GM21381 (cell line): Measurements from ENCODE around the gene FFAR2.

Source experiments
- ATAC-seq: cut with Tn5 transposase; IDR thresholded peaks from one replicate; pipeline ENCODE4 v1.9.1; 2021; ENCODE audit warnings: mild to moderate bottlenecking, moderate library complexity; ENCODE audit not compliant: unreplicated experiment

The FFAR2 gene

DNA sequence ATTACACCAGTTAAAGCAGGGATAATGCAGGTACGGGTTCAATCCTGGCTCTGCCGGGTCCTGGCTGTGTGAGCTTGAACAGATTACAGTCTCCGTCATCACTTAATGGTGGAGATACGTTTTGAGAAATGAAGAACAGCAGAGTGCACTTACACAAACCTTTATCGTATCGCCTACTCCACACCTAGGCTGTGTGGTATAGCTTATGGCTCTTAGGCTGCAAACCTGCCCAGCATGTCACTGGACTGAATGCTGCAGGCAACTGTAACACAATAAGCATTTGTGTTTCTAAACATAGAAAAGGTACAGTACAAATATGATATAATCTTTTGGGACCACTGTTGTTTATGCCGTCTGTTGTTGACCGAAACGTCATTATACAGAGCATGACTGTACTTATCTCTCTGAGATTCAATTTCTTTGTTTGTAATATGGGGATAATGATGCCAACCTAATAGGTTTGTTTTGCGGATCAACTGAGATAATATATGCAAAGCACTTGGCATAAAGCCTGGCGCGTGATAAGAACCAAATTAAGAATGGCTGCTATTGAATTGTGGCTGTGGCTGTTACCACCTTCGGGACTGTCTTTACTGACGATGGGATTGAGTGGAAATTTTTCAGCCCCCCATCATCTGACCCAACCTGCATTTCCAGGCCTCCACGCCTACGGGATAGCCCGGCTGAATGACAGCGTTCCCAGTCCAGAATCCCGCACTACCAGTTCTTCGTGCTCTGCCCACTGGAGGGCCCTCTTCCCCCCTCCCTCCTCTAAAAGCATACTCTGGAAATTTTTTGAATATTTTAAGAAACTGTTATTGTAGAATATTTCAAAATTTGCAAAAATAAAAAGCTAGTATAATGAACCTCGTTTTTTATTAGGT lies 31.0 kb downstream of the FFAR2 start:
- no peak for ATAC-seq

DNA sequence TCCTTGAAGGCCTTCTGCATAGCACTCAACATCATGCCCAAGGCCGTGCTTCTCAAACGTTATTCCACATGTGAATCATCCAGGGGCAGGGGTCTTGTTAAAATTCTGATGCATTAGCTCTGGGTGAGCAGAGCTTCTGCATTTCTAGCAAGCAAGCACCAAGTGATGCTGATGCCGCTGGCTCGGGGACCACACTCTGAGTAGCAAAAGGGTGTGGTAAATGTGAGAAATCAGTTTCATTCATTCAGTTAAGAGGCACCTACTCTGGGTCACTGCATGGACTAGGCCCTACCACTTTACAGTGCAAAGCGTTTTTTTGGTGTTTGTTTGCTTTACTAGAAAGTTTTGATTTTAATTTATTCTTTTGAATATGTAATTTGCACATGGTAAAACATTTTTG lies 35.0 kb downstream of the FFAR2 start:
- no peak for ATAC-seq

GRCh38 chr19:35484252-35485036 lies 36.4 kb downstream of the FFAR2 start:
- peak; percentile 64 for ATAC-seq

- no peak for ATAC-seq
These were observed 38.2 kb downstream of the FFAR2 start for GRCh38 chr19:35486268-35486708.

DNA sequence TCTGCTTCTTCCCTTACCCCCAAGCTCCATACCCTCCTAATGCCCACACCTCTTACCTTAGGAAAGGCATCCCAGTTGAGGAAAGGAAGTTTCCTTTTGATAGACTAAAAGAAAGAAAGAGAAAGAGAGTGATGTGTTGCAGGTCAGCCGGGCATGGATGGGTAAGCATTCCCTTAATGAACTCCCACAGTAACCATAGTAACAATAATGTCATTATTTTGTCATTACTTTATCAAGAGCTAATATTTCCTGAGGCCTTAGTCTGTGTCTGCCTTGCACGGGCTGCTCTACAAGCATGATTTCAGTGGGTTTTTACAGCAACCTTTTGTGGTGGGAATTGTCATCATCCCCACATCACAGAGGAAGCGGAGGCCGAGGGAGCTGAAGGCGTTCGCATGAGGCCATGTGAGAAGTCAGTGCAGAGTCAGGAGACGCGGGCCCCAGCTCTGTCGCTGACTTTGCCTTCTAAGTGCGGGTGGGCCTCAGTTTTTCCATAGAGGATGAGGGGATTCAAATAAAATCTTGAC lies 39.7 kb downstream of the FFAR2 start:
- no peak for ATAC-seq

- ATAC-seq = no peak
These were observed 40.6 kb downstream of the FFAR2 start for GRCh38 chr19:35488677-35489076.

DNA sequence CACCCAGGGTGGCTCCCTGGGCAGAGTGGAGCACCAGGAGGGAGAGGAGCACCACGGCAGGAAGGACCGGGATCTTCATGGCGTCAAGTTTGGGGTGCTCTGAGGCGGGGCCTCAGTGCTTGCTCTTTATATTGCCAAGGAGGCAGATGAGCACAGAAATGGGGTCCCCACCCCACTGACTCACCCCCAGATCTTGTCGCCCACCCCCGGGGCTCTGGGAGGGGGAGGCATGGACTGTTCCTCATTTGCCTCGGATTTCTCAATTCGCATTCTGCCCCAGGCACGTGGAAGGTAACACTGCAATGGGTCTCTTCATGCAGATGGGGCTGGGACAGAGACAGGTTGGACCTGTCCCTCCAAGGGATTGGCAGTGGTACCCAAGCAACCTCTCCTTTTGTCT lies 42.3 kb downstream of the FFAR2 start, which contains the start of gene KRTDAP:
Gene KRTDAP (minus strand): TSS at position 101 of the 400 bp plus-strand sequence. CDS start 22 bp downstream, at position 79.
- no peak for ATAC-seq

DNA sequence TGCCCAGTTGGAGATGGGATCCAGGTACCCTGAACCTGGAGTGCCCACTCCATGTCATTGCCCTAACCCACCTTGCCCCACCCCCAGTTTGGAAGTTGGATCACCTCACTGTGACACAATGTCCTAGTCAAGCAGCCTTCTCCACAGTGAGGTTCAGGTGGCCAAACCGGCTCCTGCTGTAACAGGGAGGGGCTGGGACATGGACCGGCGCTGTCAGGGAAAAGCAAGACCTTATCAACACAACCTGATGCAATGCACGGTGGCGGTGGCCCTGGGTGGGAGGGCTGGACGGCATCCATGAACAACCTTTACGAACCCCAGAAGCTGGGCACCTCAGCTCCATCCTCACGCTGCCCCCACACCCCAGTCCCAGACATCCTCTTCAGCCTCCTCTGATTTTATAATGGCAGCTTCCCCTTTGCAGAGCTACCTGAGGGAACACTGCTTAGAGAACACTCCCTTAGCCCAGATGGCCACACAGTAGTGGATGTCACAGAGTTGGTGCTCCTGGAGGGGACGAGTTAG lies 43.8 kb downstream of the FFAR2 start:
- no peak for ATAC-seq

- ATAC-seq = no peak
These were observed 45.9 kb downstream of the FFAR2 start for GRCh38 chr19:35493971-35494370.

GRCh38 chr19:35495107-35496064 lies 47.3 kb downstream of the FFAR2 start:
- ATAC-seq = no peak

DNA sequence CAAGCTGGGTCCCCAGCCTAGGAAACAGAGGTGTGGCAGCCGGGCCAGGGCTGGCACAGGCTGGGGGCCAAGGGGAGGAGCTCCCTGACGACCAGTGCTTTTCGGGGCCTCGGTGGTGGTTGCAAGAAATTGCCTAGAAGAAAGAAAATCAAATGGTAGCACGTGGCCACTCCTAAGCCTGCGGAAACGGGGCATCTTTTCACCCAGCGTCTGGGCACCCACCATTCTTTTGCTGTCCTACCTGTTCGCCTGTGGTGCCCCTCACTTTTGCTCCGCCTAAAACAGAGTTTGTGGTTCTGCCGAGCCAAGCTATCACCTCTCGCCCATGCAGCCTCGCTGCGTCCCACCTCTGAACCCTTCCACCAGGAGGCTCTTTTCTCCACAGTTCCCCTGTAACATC lies 49.3 kb downstream of the FFAR2 start:
- ATAC-seq = no peak

- ATAC-seq = no peak
These were observed 50.2 kb downstream of the FFAR2 start for GRCh38 chr19:35498220-35498619.

- ATAC-seq = no peak
These were observed 51.0 kb downstream of the FFAR2 start for GRCh38 chr19:35498984-35499527.

- no peak for ATAC-seq
These were observed 52.6 kb downstream of the FFAR2 start for GRCh38 chr19:35500611-35501010.
